T-helper 2 cell treated with Interferon-gamma antibody and Interleukin-4, amounts not matched to agents 5 μg/mL and 100 μg/mL, for 36 hours (primary cell): ENCODE measurements around the gene LRRFIP1.
A peak's percentile ranks its signal among the peaks of the same experiment; 100 is the strongest.

ENCODE experiments used
- DNase-seq: peaks from one replicate; pipeline ENCODE4 v3.0.0; 2021; ENCODE audit warnings: low spot score
- H3K27ac Mint-ChIP-seq: one replicate; pipeline ENCODE4 v1.8.0; 2021; ENCODE audit warnings: mild to moderate bottlenecking, mixed read lengths
- H3K27me3 Mint-ChIP-seq: one replicate; pipeline ENCODE4 v1.8.0; 2021; ENCODE audit warnings: low read depth, mixed read lengths
- H3K36me3 Mint-ChIP-seq: one replicate; pipeline ENCODE4 v1.8.0; 2021; ENCODE audit warnings: low read depth, mixed read lengths
- H3K4me1 Mint-ChIP-seq: one replicate; pipeline ENCODE4 v1.8.0; 2021; ENCODE audit warnings: low read depth, mixed read lengths
- H3K4me3 Mint-ChIP-seq: one replicate; pipeline ENCODE4 v1.8.0; 2022; ENCODE audit warnings: mild to moderate bottlenecking, moderate library complexity, mixed read lengths
- H3K9me3 Mint-ChIP-seq: one replicate; pipeline ENCODE4 v1.8.0; 2021; ENCODE audit warnings: mixed read lengths

The LRRFIP1 gene, protein sequence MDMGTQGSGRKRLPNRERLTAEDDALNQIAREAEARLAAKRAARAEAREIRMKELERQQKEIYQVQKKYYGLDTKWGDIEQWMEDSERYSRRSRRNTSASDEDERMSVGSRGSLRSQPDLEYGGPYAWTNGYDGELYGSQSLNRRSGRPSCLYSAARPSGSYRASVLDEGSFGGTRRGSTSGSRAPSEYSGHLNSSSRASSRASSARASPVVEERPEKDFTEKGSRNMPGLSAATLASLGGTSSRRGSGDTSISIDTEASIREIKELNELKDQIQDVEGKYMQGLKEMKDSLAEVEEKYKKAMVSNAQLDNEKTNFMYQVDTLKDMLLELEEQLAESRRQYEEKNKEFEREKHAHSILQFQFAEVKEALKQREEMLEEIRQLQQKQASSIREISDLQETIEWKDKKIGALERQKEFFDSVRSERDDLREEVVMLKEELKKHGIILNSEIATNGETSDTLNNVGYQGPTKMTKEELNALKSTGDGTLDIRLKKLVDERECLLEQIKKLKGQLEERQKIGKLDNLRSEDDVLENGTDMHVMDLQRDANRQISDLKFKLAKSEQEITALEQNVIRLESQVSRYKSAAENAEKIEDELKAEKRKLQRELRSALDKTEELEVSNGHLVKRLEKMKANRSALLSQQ

DNA sequence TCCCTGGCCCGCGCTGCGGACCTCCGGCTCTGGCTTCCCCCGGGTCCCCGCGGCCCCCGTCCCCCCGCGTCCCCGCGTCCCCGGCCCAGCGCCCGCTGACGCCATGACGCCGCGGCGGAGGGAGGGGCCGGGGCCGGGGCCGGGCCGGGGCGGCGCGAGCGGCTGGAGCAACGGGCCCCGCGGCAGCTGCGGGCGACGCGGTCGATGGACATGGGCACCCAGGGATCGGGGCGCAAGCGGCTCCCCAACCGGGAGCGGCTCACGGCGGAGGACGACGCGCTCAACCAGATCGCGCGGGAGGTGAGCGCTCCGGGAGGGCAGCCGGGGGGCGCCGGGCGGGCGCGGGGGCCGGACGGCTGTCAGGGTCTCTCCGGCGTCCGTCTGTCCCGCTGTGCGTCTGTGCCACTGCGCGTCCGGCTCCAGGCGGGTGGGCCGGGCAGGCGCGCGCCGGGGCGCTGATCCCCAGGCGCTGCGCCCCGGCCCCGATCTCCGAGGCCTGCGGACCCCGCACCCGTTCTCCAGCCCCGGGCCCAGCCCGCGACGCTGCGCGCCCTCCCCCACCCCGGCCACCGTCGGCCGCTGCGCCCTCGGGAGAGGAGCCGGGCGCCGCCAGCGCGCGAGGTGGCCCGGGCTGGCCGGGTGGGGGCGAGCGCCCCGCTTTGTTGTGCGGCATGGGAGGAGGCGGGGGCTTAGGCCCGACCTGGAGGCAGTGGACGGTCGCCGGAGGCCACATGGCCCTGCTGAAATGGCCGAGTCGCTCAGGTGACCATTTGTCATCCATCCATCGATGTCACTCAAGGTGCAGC lies at the start of gene LRRFIP1:
Gene LRRFIP1, plus strand, starts transcription at position 147 of the 806 bp plus-strand sequence. Its CDS starts 58 bp downstream, at position 205.
- Mint-ChIP-seq H3K27ac (no peak within 1 kb of the TSS), H3K4me3 (peak within 1 kb of the TSS; percentile 69), H3K27me3 (peaks cover 63% of the 10 kb centered on the region), H3K4me1 (peaks cover 6% of the 10 kb centered on the region), H3K36me3 (no peaks in the 10 kb centered on the region), H3K9me3 (no peaks in the 10 kb centered on the region)
- no peak for DNase-seq

DNA sequence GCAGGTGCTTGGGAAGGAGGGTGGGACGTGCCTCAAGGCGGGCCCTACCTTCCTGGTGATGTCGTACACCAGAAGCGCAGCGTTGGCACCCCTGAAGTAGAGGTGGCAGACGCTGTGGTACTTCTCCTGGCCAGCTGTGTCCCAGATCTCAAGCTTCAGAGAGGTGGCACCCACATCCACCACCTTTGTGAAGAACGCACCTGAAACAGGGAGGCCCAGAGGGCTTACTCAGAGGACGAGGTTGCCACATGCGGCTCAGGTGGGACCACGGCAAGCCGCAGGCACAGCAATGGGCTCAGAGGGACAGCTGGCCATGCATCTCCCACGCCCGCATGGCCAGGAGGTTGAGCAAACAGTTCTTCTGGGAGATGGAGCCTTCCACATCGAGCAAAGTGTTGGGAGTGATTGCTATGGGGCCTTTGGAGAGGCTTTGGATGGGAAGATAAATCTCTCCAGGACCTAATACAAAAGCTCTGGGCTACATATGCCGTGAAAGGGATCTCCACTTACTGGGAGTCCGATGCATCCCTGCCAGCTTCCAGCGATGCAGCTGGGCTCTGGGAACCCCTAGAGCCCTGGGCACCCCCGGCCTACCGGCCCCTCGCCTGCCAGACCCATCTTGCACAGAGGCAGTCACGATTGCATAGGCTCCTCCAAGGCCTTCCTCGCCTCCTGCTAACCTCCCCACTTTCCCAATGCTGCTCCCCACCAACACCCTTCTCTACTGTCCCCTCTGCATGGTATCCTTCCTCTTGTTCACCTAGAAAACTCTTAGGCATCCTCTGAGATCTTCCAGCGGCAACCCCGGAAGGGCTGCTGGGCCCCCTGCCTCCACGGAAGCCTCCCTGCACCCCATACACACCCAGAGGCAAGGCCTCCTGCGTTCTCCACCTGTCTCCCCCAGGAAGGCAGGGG lies 49.2 kb upstream of the LRRFIP1 start:
- H3K27ac Mint-ChIP-seq = no peak overlapping the region
- no peak overlapping the region for H3K4me3 Mint-ChIP-seq
- H3K27me3 Mint-ChIP-seq = no peaks in the 10 kb centered on the region
- H3K36me3 Mint-ChIP-seq = no peaks in the 10 kb centered on the region
- DNase-seq = no peak
- H3K4me1 Mint-ChIP-seq = no peaks in the 10 kb centered on the region
- no peaks in the 10 kb centered on the region for H3K9me3 Mint-ChIP-seq

DNA sequence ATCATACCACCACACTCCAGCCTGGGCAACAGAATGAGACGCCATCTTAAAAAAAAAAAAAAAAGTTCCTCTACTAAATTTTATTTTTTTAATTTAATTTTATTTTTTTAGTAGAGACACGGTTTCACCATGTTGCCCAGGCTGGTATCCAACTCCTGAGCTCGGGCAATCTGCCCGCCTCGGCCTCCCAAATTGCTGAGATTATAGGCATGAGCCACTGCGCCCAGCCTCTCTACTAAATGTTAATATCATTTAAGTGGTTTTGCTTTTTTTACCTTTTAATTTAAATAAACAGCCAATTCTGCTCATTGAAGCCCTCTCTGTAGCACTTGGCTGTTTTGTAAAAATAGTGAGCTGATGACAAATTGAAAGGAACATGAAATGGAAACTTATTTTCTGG lies 46.1 kb upstream of the LRRFIP1 start:
- H3K4me1 Mint-ChIP-seq = no peaks in the 10 kb centered on the region
- no peaks in the 10 kb centered on the region for H3K9me3 Mint-ChIP-seq
- no peak overlapping the region for H3K27ac Mint-ChIP-seq
- no peaks in the 10 kb centered on the region for H3K27me3 Mint-ChIP-seq
- H3K36me3 Mint-ChIP-seq = no peaks in the 10 kb centered on the region
- DNase-seq = no peak
- no peak overlapping the region for H3K4me3 Mint-ChIP-seq

DNA sequence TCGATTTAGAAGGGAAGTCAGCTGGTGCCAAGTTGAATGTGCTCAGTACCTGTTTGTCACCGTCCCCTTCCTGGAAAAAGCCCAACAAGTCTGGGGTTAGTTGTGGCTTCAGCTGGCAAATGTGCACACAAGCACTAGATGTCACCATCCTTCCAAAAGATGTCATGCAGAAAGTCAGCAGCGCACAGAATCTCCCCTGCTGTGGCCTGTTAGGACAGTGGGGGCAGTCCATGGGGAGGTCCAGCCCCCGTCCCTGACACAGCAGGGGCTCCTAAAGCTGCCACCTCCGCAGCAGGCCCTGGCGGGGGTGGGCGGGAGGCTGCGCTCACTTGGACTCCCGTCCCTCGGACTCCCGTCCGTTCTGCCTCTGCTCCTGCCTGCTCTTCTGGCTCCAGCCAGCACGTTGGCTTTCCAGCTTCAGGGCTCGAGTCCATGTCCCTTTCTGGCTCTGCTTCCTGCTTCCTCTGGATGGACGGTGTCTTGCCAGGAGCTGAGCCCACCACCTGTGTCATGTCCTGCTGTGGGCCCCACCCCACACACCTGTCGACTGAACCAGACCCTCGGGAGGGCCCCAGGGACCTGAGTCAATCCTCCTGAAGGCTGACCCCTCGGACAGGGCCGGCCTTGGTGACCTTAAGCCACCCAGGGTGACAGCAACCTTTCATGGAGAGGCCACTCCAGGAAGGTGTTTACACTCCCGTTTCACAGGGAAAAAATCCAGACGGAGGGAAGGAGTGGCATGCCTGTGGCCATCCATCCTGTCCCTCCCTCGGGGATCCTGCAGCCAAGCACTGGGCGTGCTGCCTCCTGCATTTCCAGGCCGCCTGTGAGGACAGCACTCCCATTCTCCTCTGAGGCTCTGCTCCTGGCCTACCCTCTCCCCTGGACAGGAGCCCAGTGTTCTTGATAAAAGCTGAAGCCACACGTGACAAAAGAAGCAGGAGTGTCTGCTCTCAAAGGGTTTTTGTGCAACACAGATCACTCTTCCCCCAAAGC lies 45.3 kb upstream of the LRRFIP1 start:
- H3K36me3 Mint-ChIP-seq = no peaks in the 10 kb centered on the region
- no peaks in the 10 kb centered on the region for H3K9me3 Mint-ChIP-seq
- peaks cover 4% of the 10 kb centered on the region for H3K27me3 Mint-ChIP-seq
- H3K4me1 Mint-ChIP-seq = no peaks in the 10 kb centered on the region
- peak; percentile 38 for DNase-seq
- no peak overlapping the region for H3K4me3 Mint-ChIP-seq
- H3K27ac Mint-ChIP-seq = no peak overlapping the region

DNA sequence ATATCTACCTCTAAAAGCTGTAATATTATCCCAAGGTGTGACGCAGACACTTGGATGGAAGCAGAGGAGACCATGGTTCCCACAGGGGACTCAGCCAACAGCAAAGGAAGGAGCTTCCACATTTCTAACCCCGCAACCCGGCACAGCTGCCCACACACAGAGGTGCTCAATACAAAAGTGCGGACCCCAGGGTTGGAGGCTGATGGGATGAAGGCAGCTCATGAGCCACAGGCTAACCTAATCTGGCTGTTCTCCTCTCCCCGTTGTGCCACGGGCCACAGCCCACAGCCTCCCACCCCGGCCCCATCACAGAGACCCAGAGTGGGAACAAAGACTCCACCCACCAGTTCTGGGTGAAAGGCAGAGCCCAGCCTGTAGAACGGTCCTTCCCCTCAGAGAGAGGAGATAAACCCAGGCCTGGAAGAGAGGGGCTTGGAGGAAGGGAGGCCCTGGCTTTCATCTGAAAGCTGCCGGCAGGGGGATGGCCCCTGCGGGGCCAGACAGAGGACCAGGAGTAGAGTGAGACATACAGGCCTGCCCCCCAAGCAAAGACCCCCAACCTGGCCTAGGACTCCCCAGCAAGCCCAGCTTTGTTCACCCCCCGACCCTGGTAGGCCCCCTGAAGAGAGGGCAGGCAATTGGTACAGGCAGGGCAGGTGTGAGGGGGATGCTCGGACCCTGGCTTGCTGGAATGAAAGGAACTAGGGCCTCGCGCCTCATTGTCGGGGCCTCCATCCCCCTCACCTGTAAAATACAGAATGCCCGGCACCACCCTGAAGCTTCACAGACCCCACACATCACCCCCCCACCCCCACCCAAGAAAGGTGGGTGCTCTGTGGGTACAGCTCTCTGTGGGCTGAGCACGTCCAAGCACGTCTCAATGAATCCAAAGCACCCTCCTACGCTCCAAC lies 43.7 kb upstream of the LRRFIP1 start:
- Mint-ChIP-seq H3K27ac (no peak overlapping the region), H3K4me1 (no peaks in the 10 kb centered on the region), H3K36me3 (no peaks in the 10 kb centered on the region), H3K4me3 (no peak overlapping the region), H3K9me3 (no peaks in the 10 kb centered on the region), H3K27me3 (peaks cover 10% of the 10 kb centered on the region)
- no peak for DNase-seq

DNA sequence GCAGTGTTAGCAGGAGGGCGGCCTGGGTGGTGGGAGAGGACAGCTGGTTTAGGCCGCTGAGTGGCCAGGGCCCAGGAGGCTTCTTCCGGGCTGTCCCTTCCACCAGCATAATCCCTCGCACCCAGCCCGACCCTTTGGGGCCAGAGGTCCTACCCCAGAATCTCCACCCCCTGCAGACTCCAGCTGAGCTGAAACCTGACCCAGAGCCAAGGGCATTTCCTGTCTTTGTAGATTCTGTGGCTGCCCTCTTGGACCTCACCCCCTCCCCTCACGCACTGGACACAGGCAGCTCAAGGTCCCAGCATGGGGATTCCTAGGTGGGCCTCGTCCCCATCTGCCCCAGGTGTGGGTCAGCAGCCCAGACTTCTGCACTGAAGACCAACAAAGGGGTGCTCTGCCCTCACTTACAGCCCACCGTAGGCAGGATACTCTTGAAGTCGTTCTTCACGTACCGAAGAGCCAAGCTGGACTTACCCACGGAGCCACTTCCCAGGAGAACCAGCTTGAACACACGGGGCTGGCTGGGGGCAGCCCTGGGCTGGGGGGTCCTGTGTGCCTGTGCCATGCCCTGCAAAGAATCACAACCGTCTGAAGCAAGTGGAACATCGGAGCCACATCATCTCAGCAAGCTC lies 41.7 kb upstream of the LRRFIP1 start:
- Mint-ChIP-seq H3K27ac (no peak overlapping the region), H3K4me1 (no peaks in the 10 kb centered on the region), H3K9me3 (no peaks in the 10 kb centered on the region), H3K27me3 (peaks cover 13% of the 10 kb centered on the region), H3K36me3 (no peaks in the 10 kb centered on the region), H3K4me3 (no peak overlapping the region)
- no peak for DNase-seq

DNA sequence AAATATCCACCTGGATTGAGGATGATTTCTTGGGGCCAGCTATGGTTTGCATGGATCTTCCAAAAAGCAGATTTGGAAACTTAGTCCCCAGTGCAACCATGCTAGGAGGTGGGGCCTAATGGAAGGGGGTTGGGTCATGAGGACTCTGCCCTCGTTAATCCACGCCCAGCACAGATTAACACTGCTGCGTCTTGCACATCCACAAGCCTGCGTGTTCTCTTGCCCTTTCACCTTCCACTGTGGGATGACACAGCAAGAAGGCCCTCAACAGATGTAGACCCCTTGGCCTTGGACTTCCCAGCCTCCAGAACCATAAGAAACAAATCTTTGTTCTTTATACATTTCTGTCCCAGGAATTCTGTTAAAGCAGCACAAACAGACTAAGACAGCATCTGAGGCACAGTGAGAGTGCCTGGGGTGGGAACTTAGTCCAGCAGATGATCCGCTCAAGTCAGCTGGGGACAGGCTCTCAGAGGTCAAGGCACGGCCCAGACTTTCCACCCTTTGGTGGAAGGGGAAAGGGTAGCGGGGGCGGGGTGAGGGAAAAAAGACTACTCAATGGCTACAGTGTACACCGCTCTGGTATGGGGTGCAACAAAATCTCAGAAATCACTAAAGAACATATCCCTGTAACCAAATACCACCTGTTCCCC lies 39.2 kb upstream of the LRRFIP1 start:
- Mint-ChIP-seq H3K4me3 (no peak overlapping the region), H3K36me3 (no peaks in the 10 kb centered on the region), H3K27ac (no peak overlapping the region), H3K27me3 (peaks cover 13% of the 10 kb centered on the region), H3K9me3 (no peaks in the 10 kb centered on the region), H3K4me1 (peaks cover 8% of the 10 kb centered on the region)
- no peak for DNase-seq

DNA sequence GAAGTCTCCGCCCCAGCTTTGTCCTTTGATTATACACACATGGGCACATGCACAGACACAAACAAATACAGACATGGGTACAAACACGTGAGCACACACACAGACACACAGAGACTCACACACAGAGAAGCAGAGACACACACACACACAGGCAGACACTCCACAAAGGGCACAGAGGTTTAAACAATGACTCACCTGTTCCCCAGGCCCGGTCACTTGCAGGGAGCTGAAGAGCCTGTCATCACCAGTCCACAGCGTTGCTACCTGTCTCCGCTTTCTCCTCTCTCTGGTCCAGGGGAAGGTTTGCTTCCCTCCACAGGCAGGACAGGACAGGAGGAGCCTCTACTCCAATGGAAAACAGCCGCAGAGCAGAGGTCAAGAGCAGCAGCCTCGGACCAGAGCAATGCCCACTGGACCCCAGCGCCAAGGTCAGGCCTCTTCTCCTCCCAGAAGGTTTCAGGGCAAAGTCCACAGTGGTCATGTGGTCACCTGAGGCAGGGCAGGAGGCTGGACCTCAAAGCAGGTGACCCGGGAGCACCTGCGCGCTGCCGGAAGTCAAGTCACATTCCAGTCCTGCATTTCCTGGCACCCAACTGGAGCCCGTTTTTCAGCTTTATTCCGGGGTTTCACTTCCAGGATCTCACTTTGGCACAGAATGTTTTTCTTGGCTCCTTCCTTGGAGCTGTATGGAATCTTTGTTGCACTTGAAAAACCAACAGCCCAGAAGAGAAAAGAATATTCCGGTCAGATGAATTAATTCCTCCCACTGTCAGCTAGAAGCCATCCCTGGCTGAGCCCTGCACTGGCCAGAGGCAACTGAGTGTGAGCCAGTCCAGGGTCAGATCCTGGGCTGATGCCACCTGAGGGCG lies 36.9 kb upstream of the LRRFIP1 start, which contains the start of gene RAB17:
Gene RAB17, minus strand, starts transcription at position 463 of the 869 bp plus-strand sequence. CDS start 4,580 bp downstream, outside the sequence.
- no peaks in the 10 kb centered on the region for H3K9me3 Mint-ChIP-seq
- peaks cover 8% of the 10 kb centered on the region for H3K4me1 Mint-ChIP-seq
- no peak within 1 kb of the TSS for H3K27ac Mint-ChIP-seq
- peak within 1 kb of the TSS; percentile 22 for H3K4me3 Mint-ChIP-seq
- no peaks in the 10 kb centered on the region for H3K36me3 Mint-ChIP-seq
- DNase-seq = no peak
- peaks cover 13% of the 10 kb centered on the region for H3K27me3 Mint-ChIP-seq

DNA sequence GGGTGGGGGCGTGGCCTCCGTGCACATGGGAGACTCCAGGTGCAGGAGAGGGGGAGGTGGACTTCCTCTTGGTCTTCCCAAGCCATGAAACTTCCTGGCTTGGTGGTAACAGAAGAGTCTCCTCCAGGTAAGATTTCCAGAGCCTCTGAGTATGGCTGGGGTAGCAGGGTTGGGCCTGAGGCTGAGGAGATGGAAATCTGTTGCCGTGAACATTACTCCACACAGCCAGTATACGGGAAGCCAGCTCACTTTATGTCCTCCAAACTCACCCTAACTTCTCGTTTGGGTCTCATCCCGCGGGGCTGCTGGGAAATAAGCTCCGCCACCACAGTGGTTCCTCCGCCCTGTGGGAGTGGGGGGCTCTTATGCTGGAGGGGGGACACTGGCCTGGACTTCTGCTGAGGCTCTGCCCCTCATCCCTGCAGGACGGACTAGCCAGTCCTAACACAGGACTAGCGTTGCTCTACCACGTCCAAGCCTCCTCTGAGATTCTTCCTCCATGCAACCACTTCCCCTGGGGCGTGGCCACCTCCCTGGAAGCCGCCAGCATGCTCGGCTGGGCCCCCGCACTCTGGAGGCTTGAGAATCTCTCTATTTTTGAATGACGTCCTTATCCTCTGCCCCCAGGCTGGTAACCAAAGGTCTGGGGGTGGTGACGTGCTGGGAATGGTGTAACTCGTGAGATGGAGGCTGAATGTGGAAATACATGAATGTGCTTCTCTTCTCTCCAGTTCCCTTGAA lies 36.1 kb upstream of the LRRFIP1 start:
- DNase-seq = no peak
- Mint-ChIP-seq H3K9me3 (no peaks in the 10 kb centered on the region), H3K4me3 (peak overlapping the region; percentile 22), H3K4me1 (peaks cover 9% of the 10 kb centered on the region), H3K36me3 (no peaks in the 10 kb centered on the region), H3K27ac (no peak overlapping the region), H3K27me3 (peaks cover 13% of the 10 kb centered on the region)

DNA sequence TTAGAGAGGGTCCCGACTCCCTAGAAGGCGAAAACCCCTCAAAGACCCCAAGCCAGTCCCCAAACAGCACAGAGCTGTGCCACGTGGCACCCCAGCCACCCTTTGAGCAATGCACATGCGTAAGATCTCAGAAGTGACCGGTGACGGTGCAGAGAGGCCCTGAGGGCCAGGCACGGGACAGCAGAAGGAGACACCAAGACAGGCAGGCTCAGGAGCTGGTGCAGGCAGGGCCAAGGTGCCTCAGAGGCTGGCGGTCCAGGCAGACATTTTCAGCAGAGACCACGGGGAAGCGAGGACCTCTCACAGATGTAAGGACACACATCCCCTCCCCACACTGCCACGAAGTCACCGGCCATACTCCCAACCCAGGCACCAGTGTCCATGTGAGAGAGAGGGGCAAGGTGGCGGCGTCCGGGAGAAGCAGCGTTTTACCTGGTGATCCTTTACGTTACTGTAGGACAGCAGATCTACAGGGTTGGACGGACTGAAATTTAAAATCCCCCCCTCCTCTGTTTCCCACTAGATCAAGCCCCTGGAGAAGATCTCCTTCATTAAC lies 34.9 kb upstream of the LRRFIP1 start:
- Mint-ChIP-seq H3K4me1 (peaks cover 12% of the 10 kb centered on the region), H3K27ac (no peak overlapping the region), H3K27me3 (peaks cover 5% of the 10 kb centered on the region), H3K9me3 (no peaks in the 10 kb centered on the region), H3K4me3 (no peak overlapping the region), H3K36me3 (no peaks in the 10 kb centered on the region)
- no peak for DNase-seq
